Measurements from ENCODE around the gene TRPV4. TPM values are rescaled to one million over a fixed set of nuclear protein-coding genes. Genes with fewer than 3 reads are reported as not detected.
"Not testable (repeated sequence)": the region's sequence is repeated elsewhere in the genome, so short reads cannot be mapped to it uniquely, and the experiment has no call there.

TRPV4 gene
- total RNA-seq = 0.92 and 1.7 TPM in 2 replicates

DNA sequence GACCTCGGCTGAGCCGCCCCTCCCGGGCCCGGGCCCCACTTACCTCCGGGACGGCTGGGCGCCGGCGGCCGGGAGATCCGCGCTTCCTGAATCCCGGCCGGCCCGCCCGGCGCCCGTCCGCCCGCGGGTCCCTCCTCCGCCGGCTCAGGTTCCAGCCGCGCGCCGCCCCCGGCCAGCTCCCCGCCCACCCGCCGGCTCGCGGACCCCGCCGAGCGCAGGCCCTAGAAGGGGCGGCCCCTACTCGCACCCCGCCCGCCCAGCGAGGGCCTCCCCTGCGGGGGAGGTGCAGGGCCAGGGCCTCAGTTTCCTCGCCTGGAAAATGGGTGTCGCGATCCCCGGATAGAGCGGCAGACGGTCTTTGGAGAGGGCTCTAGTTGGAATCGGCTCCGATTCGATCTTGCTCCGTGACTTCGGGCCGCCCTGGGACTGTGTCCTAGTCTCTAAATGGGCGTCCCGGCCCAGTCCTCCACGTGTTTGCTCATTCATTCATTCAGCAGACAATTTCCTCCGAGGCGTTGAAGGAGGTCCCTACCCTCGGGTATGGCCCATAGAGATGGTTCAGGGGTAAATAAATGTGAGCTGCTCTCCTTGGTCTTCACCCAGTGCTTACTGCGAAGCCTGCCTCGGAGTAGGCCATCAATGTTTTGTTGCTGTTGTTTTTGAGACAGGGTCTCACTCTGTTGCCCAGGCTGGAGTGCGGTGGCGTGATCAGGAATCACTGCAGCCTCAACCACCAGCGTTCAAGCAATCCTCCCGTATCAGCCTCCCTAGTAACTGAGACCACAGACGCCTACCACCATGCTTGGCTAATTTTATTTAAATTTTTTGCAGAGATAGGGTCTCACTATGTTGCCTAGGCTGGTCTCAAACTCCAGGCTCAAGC is at the start of gene TRPV4:
Gene TRPV4 (minus strand): TSS at position 92 of the 883 bp plus-strand sequence. CDS start 18,602 bp downstream, outside the sequence.
- no peak for DNase-seq (ENCODE audit: low read depth, low spot score)

DNA sequence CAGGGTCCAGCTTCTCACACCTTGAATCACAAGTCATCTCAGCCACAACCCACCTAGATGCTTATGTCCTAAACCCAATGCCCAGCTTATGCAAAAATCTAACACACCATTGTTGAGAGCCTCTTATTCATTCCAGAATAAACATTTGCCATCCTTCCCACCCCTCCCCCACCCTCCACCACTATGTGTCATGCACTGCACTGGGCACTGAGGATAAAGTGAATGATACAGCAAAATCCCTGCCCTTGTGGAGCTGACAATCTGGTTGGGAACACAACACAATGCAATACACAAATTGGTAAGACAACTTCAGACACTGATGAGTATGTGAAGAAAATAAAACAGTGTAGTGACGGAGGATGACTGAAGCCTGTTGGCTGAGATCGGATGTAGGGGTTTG is 48.6 kb upstream of the TRPV4 start:
- DNase-seq (ENCODE audit: low read depth, low spot score) = no peak

DNA sequence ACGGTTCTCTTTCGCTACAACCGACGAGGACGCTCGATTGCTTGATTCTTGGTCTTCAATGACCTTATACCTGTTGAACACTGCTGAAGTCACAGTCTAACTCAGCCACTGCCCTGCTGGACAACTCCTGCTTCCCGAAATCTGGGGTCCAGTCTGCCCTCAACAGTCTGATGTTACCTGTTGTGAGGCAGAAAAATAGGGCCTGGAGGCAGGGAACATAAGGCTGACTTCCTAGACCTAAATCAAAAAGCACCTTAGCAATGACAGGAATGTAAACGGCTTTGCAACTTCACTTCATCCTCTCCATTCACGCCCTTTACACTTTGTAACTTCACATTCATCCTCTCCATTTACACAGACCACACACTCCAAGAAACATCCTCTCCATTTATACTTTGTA is 47.7 kb upstream of the TRPV4 start:
- DNase-seq (ENCODE audit: low read depth, low spot score) = no peak

DNA sequence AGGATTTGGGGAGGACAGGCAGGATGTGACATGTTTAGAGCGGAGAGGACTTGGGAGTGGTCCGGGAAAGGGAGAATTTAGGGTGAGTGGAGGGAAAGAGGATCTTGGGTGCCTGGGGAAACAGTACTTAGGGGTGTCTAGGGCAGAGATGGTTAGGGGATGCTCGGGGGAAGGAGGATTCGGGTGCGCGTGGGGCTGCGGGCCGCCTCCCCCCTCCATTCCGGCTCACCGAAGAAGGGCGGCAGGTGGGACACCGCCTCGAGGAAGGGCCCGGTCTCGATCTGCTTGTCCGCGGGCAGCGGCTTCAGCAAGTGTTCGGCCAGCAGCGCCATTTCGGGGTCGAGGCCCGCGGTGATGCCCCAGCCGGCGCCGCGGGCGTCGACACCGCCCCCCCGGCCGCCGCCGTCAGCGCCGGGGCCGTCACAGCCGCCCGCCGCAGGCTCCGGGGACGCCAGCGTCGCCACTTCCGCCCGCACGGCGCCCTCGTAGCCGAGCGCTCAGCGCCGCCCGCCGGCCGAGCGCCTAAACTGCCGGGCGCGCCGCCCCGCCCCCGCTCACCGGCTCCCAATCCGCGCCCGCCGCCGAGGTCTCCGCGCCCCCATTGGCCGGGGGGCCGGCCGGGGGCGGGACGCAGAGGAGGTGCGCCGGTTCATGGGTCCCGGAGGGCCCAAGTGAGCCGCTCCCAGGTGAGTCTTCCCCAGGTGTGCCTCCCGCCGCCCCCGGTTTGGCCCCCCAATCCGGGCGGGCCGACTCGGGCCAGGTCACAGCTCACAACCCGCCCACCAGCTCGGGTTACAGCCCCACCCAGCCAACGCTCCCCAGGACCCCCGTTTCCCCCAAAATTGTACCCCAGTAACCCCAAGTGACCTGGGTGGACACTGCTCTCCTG is 47.1 kb upstream of the TRPV4 start, which contains the start of gene GLTP:
Gene GLTP (minus strand): TSS at position 499 of the 889 bp plus-strand sequence. CDS start 167 bp downstream, at position 332.
- DNase-seq (ENCODE audit: low read depth, low spot score) = peak; percentile 15

DNA sequence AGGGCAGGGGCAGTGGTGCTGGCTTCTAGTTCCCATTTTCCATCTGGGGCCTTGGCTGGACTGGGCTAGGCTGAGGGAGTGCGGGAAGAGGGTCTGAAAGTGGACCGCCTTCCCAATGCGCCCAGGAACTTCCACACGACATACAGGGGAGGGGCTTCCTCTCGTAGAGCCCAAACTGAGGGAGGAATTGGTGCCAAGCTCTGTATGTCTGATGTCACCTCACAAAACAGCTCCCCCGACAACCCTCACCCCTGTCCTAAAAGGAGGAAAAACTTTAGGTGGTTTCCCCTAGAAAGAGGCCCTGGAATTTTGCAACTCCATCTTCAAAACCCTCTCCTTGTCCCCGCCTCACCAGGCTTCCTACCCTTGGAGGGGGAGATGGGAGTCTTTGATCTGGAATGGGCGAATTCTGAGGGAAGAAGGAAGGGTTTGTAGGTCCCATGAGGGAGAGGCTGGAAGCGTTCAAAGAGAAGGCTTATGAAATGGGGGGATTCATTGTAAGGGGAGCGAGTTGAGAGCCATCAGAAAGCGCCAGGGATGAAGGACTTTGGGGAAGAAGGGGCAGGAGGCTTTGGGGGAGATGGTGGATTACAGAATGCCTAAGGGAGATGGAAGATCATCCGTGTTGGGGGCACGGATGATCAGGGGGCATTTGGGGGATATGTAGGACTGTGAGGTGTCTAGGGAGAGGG is 46.3 kb upstream of the TRPV4 start:
- DNase-seq (ENCODE audit: low read depth, low spot score) = no peak

DNA sequence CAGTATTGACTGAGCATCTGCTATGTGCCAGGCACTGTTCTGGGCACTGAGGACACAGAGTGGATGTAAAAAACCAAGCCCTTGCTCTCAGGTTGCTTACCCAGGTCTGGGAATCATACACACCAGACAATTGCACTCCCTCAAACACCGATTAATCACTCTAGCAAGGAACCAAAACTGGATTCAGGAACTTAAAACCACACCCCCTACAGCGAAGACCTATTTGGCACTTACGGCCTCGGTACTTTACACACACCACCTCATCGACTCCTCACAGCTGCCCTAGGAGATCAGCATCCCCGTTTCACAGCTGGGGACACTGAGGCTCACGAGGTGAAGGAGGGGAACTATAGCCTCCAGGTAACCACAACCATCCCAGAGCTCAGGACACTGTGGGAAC is 45.6 kb upstream of the TRPV4 start:
- DNase-seq (ENCODE audit: low read depth, low spot score) = no peak

DNA sequence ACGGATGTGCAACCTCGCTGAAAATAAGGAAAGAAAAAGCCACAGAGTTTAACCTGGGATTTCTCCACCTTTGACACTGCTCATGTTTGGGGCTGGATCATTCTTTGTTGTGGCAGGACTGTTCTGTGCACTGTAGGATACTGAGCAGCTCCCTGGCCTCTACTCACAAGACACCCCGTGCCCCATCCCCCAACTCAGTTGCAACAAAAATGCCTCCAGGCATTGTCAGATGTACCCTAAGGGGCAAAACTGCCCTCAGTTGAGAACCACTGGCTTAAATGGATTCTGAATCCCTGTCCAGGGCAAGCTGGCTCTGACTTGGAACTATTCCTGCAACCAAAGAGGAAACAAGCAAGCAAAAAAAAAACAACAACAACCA is 45.0 kb upstream of the TRPV4 start:
- DNase-seq (ENCODE audit: low read depth, low spot score) = no peak

DNA sequence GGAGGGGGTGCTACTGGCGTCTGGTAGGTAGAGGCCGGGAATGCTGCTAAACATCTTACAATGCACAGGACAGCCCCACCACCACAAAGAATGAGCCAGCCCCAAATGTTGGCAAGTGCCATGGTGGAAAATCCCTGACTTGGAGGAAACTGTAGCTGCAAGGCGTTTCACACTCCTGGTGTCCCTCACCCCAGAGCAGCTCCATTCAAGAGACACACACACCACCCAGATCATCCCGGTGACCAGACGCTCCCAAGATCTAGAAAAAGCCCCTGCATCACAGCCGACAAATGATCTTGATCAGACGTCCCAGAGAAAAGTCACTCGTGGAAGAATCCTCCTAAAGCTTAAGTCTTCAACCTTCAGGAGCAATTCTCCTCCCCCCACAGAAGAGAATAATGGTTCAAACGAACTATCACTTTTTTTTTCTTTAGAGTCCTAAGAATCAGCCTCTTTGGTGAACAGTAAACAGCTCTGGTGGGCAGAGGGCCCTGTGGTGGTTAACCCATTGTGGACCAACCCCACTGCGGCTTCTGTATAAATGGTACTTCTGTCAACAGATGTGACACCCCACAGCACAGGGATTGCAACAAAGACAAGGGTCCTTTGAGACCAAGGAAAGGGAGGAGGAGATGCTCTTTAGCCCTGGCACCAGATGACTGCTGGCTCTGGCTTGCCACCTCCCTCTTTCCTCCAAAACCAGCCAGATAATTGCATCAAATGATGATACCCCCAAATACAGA is 44.5 kb upstream of the TRPV4 start:
- no peak for DNase-seq (ENCODE audit: low read depth, low spot score)

DNA sequence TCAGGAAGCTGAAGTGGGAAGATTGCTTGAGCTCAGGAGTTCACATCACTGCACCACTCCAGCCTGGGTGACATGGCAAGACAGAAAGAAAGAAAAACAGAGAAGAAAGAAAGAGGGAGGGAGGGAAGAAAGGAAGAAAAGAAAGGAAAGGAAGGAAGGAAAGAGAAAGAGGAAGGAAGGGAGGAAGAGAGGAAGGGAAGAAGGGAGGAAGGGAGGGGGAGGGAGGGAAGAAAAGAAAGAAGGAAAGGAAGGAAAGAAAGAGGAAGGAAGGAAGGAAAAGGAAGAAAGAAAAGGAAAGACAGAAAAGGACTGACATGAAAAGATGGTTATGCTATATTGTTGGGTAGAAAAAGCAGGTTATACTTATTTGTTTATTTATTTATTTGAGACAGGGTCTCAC is 43.2 kb upstream of the TRPV4 start:
- no peak for DNase-seq (ENCODE audit: low read depth, low spot score)

DNA sequence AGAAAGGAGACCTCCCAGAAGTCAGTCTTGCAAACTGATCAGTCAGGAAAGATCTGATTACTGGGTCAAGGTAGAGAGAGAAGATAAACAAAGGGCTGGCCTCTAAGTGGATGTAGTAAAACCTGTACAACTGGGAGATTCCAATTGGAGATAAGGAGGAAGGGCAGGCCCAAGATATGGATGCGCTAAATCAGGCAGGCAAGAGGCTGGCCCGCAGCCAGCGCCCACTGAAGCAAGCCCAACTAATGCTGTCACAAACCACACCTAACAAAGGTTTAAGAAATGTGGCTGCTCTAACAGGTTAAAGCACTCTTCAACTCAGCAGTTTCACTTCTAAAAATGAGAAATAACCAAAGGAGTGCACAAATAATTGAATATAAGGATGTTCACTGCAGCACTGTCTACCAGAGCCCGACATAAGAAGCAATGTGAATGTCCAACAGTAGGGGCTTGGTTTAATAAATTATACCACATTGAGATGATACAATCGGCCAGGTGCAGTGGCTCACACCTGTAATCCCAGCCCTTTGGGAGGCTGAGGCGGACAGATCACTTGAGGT is 42.5 kb upstream of the TRPV4 start:
- DNase-seq (ENCODE audit: low read depth, low spot score) = no peak

DNA sequence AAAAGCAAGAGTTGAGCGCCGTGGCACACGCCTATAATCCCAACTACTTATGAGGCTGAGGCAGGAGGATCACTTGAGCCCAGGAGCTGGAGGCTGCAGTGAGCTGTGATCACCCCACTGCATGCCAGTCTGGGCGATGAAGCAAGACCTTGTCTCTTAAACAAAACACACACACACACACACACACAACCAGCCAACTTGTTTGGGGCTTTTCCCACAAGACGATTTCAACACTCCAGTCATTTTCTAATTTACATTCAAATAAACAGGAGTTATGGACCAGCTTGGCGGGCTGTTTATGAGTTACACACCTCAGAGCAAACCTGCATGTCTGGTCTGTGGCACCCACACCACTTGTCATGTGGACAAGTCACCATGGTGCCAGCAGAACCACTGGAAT is 40.5 kb upstream of the TRPV4 start:
- no peak for DNase-seq (ENCODE audit: low read depth, low spot score)

DNA sequence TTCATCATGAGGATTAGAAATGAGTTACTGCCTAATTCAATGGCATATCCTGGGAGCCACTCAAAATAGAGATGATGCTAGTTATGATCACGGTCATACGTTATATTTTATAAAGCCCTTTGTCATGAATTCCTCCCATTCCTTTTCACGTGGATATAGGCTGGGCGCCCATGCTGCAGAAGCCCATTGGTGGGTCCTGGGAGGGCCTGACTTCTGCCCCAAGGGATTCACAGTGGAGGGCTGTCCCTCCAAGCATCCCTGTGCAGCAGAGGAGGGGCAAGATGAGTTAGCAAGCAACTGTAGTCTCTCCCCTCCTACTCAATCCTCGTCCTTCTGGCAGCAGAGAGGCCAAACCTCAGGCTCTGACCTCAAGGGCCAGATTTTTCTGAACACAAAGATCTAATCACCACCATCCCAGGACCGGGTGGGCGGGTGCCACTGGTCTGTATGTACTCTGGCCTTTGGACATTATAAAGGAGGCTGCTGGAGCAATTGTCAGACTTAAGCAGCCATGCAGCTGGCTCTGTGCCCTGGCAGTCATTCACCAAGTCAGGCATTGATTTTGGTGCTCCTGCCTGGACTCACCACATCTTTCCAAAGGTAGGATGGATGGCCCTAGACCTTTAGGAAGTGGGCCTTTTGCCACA is 38.6 kb upstream of the TRPV4 start:
- DNase-seq (ENCODE audit: low read depth, low spot score) = no peak

DNA sequence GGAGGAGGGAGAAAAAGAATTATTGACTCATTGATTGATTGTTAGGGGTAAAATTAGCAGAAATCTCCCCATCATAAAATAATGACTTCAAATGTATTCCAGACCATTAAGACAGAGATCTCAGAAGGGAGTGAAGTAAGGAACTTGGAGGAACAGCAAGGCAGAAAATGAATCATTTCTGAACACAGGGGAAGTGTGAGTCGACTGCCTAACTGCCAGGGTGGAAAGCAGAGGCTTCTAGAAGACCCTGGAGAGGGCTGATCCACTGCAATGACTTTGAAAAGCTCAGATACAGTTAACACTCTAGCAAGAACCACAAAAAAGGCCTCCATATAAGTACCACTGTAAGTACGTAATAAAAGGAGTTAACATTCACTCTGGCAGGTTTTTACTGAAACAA is 37.5 kb upstream of the TRPV4 start:
- DNase-seq (ENCODE audit: low read depth, low spot score) = no peak

DNA sequence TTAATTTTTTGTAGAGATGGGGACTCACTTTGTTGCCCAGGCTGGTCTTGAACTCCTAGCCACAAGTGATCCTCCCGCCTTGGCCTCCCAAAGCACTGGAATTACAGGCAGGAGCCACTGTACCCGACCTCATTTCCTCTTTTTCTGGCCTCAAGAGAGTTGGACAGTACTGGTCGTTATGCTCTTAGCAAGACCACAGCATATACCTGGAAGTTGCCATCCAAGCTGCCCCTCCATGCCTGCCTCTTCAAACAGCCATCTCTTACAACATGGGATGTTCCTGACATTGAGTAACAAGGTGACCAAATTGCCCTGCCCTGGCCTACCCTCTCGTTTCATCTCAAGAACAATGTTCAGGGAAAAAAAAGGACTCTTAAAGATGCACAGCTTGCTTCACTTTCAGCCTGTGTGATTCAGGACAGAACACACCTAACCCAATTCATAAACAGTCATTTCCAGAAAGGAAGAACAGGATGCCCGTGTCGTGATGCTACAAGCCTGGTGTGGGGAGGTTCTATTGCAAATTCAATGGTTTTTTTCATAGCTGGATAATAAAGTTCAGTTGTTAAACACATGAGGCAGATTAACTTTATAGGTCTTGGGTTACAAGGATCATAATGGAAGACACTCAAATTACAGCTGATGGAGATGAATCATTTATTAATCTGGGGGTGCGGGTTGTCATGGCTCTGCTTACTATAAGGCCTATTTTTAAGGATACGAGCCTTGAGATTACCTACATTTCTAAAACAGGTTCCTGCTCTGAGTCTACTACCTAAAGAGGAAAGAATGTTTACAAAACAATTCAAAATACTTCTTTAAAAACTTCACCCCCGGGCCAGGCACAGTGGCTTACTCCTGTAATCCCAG is 35.2 kb upstream of the TRPV4 start:
- DNase-seq (ENCODE audit: low read depth, low spot score) = no peak

DNA sequence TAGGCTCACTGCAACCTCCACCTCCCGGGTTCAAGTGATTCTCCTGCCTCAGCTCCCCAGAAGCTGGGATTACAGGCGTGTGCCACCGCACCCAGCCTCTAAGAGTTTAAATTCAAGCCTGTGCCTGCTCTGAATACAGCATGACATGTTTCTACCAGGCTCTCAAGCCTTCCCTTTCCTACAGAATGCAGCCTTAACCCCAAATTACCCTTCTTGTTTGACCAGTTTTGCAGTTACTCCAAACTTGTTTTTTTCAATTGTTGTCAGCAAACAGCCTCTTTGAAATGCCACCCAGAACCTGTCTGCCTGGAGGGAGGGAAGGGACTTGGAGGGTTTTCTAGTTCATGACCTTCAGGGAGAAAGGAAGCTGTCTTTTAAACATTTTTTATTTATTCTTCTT is 31.7 kb upstream of the TRPV4 start:
- DNase-seq (ENCODE audit: low read depth, low spot score) = no peak

DNA sequence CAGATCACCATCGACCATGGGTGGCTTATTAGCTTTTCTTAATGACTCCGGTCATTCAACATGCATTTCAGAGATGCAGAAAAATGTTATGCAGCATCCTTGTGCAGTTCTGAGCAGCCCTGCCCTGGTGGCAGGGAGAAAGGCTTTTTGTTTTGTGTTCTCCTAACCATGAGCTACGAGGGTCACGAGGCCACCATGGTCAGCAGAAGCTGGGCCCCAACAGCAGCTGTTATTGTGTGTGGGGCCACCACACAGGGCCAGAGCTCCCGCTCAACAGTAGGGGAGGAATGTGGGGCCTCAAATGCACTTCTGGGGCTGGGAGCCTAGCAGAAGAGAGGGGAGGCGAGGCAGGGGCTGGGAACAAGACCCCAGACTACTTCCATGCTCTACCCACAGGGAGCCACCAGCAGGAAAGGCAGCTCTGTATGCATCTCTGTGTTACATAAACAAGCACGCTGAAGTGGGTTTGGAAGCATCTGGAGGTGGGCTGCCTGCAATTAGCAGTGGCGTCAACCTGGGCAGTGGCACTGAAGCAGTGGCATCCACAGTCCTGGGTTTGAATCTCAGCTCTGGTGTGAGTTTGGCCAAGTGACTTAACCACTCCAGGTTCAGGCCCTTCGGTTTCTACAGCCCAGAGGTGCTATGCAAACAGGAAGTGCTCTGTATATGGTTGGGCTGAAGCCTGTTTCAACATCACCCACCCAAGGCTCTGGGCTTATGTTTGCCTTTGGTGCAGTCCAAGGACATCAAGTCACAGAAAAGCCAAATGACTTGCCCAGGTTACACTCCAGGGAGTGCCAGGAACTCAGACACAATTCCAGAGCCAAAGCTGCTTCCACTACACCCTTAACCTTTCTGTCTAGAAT is 30.9 kb upstream of the TRPV4 start:
- DNase-seq (ENCODE audit: low read depth, low spot score) = no peak

DNA sequence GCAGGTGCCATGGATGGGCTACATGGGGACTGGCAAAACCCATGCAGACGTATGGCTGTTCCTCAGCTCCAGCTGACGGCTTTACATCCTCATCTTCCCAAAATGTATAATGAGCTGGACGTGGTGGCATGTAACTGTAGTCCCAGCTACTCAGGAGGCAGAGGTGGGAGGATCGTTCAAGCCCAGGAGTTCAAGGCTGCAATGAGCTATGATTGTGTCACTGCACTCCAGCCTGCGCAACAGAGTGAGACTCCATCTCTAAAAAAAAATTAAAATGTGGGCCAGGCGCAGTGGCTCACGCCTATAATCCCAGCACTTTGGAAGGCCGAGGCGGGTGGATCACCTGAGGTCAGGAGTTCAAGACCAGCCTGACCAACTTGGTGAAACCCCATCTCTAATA is 29.3 kb upstream of the TRPV4 start:
- DNase-seq (ENCODE audit: low read depth, low spot score) = not testable (repeated sequence)

DNA sequence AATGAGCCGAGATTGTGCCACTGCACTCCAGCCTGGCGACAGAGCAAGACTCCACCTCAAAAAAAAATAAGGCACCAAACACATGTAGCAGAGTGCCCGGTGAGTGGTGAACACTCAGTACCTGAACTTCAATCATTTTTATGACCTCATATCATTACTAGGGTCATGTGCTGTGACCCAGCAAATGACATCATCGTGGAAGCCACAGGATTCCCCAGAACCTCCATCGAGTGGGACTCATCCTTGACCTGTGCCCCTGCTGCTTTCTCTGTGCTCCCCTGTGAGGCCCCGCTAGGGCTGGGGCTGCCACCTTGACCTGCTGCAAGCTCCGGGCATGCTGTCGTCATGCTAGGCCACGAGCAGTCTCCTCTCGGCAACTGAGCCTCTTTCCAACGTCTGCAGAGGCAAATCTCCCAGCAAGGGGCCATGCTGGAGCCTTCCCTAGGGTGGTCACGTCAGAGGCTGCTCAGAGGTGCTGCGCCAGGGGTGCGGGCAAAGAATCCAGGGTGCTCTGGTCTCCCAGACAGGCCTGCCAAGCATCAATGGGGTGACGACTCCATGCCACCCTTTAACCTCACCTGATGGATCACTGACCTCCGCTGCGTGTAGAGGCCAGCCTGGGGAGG is 28.6 kb upstream of the TRPV4 start:
- DNase-seq (ENCODE audit: low read depth, low spot score) = no peak

Measured in pulmonary artery endothelial cell (primary cell).